Measurements from ENCODE around the gene SH3BP5.

- no peak for TF ChIP-seq CTCF (IDR thresholded peaks at IDR 0.05)
- TF ChIP-seq POLR2A (IDR thresholded peaks at IDR 0.05) = no peak
Measured at GRCh38 chr3:15350141-15350540, 17.8 kb upstream of the SH3BP5 start.
